H1 (cell line): ENCODE results near the gene GEN1. TPM values are rescaled to one million over a fixed set of nuclear protein-coding genes. Genes with fewer than 3 reads are reported as not detected.

Experiments
- CTCF ChIA-PET: fragments of 300-600 bp; sonication (Branson Sonifier 250); formaldehyde crosslinking; loops from one replicate; lab custom pipeline; 2021; ENCODE audit not compliant: partially characterized antibody; lab: Charles Lee
- POLR2A ChIA-PET: fragments of 300-600 bp; sonication (Branson Sonifier 250); formaldehyde crosslinking; loops from one replicate; lab custom pipeline; 2021; ENCODE audit warnings: inconsistent platforms; ENCODE audit not compliant: partially characterized antibody; lab: Charles Lee
- DNase-seq, 2 experiments: peaks; one replicate each; pipeline versions ENCODE4 v3.0.0 to v3.0.0-alpha.2; 2010 to 2022; ENCODE audit warnings: low spot score in 2 of 2, low read depth in 1 of 2, mixed read lengths in 1 of 2
- FAIRE-seq: peaks from 2 replicates; lab custom pipeline; 2011; peaks lifted over from hg19 to GRCh38; lab: Jason Lieb, UNC
- H2AFZ ChIP-seq: 2 replicates; pipeline ENCODE4 v1.8.1; 2012; ENCODE audit warnings: low read length, inconsistent platforms
- H2AK5ac ChIP-seq: 2 replicates; pipeline ENCODE4 v1.6.1; 2013; ENCODE audit warnings: low read depth, low read length
- H2BK120ac ChIP-seq: replicated peaks from 2 replicates; pipeline ENCODE3; 2013; ENCODE audit warnings: low read depth, low read length, inconsistent platforms
- H2BK12ac ChIP-seq: 2 replicates; pipeline ENCODE4 v1.6.1; 2013; ENCODE audit warnings: low read depth, low read length
- H2BK15ac ChIP-seq: 2 replicates; pipeline ENCODE4 v1.6.1; 2013; ENCODE audit warnings: low read length
- H2BK20ac ChIP-seq: 2 replicates; pipeline ENCODE4 v1.6.1; 2013; ENCODE audit warnings: low read length
- H2BK5ac ChIP-seq: 2 replicates; pipeline ENCODE4 v1.6.1; 2013; ENCODE audit warnings: low read depth, low read length
- H3K14ac ChIP-seq: 2 replicates; pipeline ENCODE4 v1.6.1; 2013; ENCODE audit warnings: inconsistent platforms; ENCODE audit not compliant: insufficient read length
- H3K18ac ChIP-seq: 2 replicates; pipeline ENCODE4 v1.6.1; 2013; ENCODE audit warnings: low read length; ENCODE audit errors: extremely low read depth
- H3K23ac ChIP-seq: 2 replicates; pipeline ENCODE4 v1.6.1; 2013; ENCODE audit warnings: inconsistent platforms; ENCODE audit not compliant: insufficient read length
- H3K23me2 ChIP-seq: 2 replicates; pipeline ENCODE4 v1.6.1; 2013; ENCODE audit warnings: low read depth, low read length
- H3K27ac ChIP-seq: 2 replicates; pipeline ENCODE4 v1.6.1; 2011; ENCODE audit warnings: low read depth, low read length, inconsistent platforms
- H3K27me3 ChIP-seq, 4 experiments: replicated peaks in 1 of 4; 1 replicate in 1 of 4; 2 replicates in 3 of 4; pipeline versions ENCODE4 v1.6.1 to v1.8.1; 2011 to 2013; ENCODE audit warnings: low read length in 3 of 4, mild to moderate bottlenecking in 3 of 4, inconsistent platforms in 2 of 4, mixed read lengths in 2 of 4, moderate library complexity in 1 of 4; ENCODE audit not compliant: control insufficient read depth in 3 of 4, insufficient read depth in 3 of 4; ENCODE audit errors: extremely low read depth in 1 of 4
- H3K36me3 ChIP-seq, 4 experiments: 2 replicates each; pipeline versions ENCODE4 v1.6.1 to v1.8.1; 2011 to 2013; ENCODE audit warnings: mild to moderate bottlenecking in 4 of 4, low read length in 3 of 4, moderate library complexity in 2 of 4, control low read depth in 1 of 4, inconsistent platforms in 1 of 4; ENCODE audit not compliant: insufficient read depth in 4 of 4, control insufficient read depth in 2 of 4
- H3K4ac ChIP-seq: replicated peaks from 2 replicates; pipeline ENCODE3; 2013; ENCODE audit warnings: low read length, low read depth, mixed read lengths, inconsistent platforms; ENCODE audit not compliant: insufficient read length
- H3K4me1 ChIP-seq, 4 experiments: replicated peaks in 1 of 4; 1 replicate in 1 of 4; 2 replicates in 3 of 4; pipeline versions ENCODE4 v1.6.1 to v1.8.1; 2011 to 2013; ENCODE audit warnings: low read length in 3 of 4, inconsistent platforms in 2 of 4, mixed read lengths in 1 of 4; ENCODE audit not compliant: insufficient read depth in 4 of 4, control insufficient read depth in 3 of 4
- H3K4me2 ChIP-seq, 2 experiments: 2 replicates each; pipeline versions ENCODE4 v1.6.1 to v1.8.1; 2011 to 2013; ENCODE audit warnings: low read depth in 2 of 2, low read length in 2 of 2, control low read depth in 1 of 2, inconsistent platforms in 1 of 2, mild to moderate bottlenecking in 1 of 2; ENCODE audit not compliant: insufficient read depth in 1 of 2
- H3K4me3 ChIP-seq, 4 experiments: fragments of 200-600, 300-600 bp in 1 of 4; sonication (generic), shearing (Covaris generic), sonication (Bioruptor Twin) in 1 of 4; 2 replicates each; pipeline versions ENCODE4 v1.5.1 to v1.8.1; 2011 to 2016; ENCODE audit warnings: low read length in 4 of 4, low read depth in 3 of 4, control low read depth in 2 of 4, inconsistent platforms in 2 of 4, mild to moderate bottlenecking in 2 of 4, mixed read lengths in 1 of 4, moderate library complexity in 1 of 4; ENCODE audit not compliant: insufficient read depth in 2 of 4; ENCODE audit errors: extremely low read depth in 1 of 4
- H3K56ac ChIP-seq: replicated peaks from 2 replicates; pipeline ENCODE3; 2013; ENCODE audit warnings: low read depth, mild to moderate bottlenecking, mixed read lengths, low read length, inconsistent platforms; ENCODE audit not compliant: insufficient read length
- H3K79me1 ChIP-seq: 2 replicates; pipeline ENCODE4 v1.6.1; 2013; ENCODE audit warnings: low read depth, low read length, control low read depth
- H3K79me2 ChIP-seq, 2 experiments: 2 replicates each; pipeline versions ENCODE4 v1.6.1 to v1.8.1; 2012 to 2013; ENCODE audit warnings: low read length in 2 of 2, mild to moderate bottlenecking in 2 of 2, inconsistent platforms in 1 of 2; ENCODE audit not compliant: insufficient read depth in 2 of 2, control insufficient read depth in 1 of 2
- H3K9ac ChIP-seq, 4 experiments: replicated peaks in 1 of 4; 1 replicate in 1 of 4; 2 replicates in 3 of 4; pipeline versions ENCODE4 v1.6.1 to v1.8.1; 2011 to 2013; ENCODE audit warnings: low read depth in 3 of 4, low read length in 3 of 4, control low read depth in 2 of 4, mild to moderate bottlenecking in 2 of 4, moderate library complexity in 2 of 4, inconsistent platforms in 1 of 4; ENCODE audit errors: extremely low read depth in 1 of 4
- H3K9me3 ChIP-seq, 2 experiments: 2 replicates each; pipeline versions ENCODE4 v1.6.1 to v1.8.1; 2012 to 2013; ENCODE audit warnings: mild to moderate bottlenecking in 2 of 2, moderate library complexity in 2 of 2, control low read depth in 1 of 2, inconsistent platforms in 1 of 2, low read depth in 1 of 2, low read length in 1 of 2, mixed read lengths in 1 of 2; ENCODE audit not compliant: insufficient read depth in 2 of 2
- H4K20me1 ChIP-seq, 2 experiments: replicated peaks in 1 of 2; 2 replicates each; pipeline versions ENCODE3 to v1.8.1; 2011 to 2013; ENCODE audit warnings: inconsistent platforms in 2 of 2, low read length in 2 of 2, mild to moderate bottlenecking in 1 of 2; ENCODE audit not compliant: insufficient read depth in 2 of 2, control insufficient read depth in 1 of 2
- H4K5ac ChIP-seq: 2 replicates; pipeline ENCODE4 v1.6.1; 2013; ENCODE audit warnings: low read length, low read depth, mixed read lengths, inconsistent platforms; ENCODE audit not compliant: insufficient read length
- H4K8ac ChIP-seq: 2 replicates; pipeline ENCODE4 v1.8.0; 2013; ENCODE audit warnings: mild to moderate bottlenecking, moderate library complexity, low read length, inconsistent platforms; ENCODE audit not compliant: insufficient read depth; ENCODE audit errors: extremely low read depth
- H4K91ac ChIP-seq: replicated peaks from 2 replicates; pipeline ENCODE3; 2013; ENCODE audit warnings: low read length, mixed read lengths, inconsistent platforms; ENCODE audit not compliant: insufficient read length
- BACH1 ChIP-seq: IDR thresholded peaks from 2 replicates; pipeline ENCODE4 v1.6.1; 2012; ENCODE audit warnings: low read length, improper control_type of control experiment
- BRCA1 ChIP-seq: IDR thresholded peaks from 2 replicates; pipeline ENCODE4 v1.6.1; 2012; ENCODE audit warnings: low read depth, low read length, improper control_type of control experiment
- GABPA ChIP-seq: IDR thresholded peaks from 2 replicates; pipeline ENCODE4 v1.6.1; 2011; ENCODE audit warnings: mild to moderate bottlenecking, low read length, moderate library complexity, borderline replicate concordance; ENCODE audit not compliant: insufficient read depth
- SP2 ChIP-seq: IDR thresholded peaks from 2 replicates; pipeline ENCODE4 v1.6.1; 2012; ENCODE audit warnings: mild to moderate bottlenecking, low read length, inconsistent platforms
- WGBS, 2 experiments: shearing (Covaris generic) in 1 of 2; methylation state at CpG; one replicate each; pipeline versions ENCODE4 v1.1.6 to v1.1.7; 2013 to 2015; ENCODE audit warnings: low lambda C conversion rate in 2 of 2, mixed read lengths in 2 of 2, inconsistent platforms in 1 of 2, low coverage in 1 of 2, missing lambda C conversion rate in 1 of 2; ENCODE audit not compliant: insufficient replicate concordance in 2 of 2, insufficient coverage in 1 of 2, insufficient read length in 1 of 2; ENCODE audit errors: extremely low coverage in 1 of 2, missing lambda C conversion rate in 1 of 2; 5-methylcytosine and 5-hydroxymethylcytosine counted together
- polyA plus RNA-seq, 7 experiments: library from polyadenylated mRNA; depleted of rRNA in 3 of 7; stranded (reverse) in 5 of 7; unstranded in 2 of 7; fragments of >200 nt in 5 of 7; fragments of 200-250 nt in 2 of 7; gene quantifications; 1 replicate in 5 of 7; 2 replicates in 1 of 7; 4 replicates in 1 of 7; pipeline versions ENCODE4 v1.2.1 to v1.2.3, GENCODE V29; 2011 to 2013; ENCODE audit warnings: missing spikeins in 2 of 7, mixed read lengths in 2 of 7
- total RNA-seq: library from RNA; stranded (reverse); fragmentation: NEBNext Ultra II Directional; extraction: Animal tissue kit (Norgen Biotek cat#: 25700); gene quantifications from 2 replicates; pipeline ENCODE4 v1.2.1, GENCODE V29; 2021

GEN1 gene
- total and polyA plus RNA-seq, 2 of the 8 experiments (the other 6 are each of a cell fraction or from before 2014, with no cell fraction given), result 6.9 to 19.2 TPM

GRCh38 chr2:17805717-17806363, 51.9 kb downstream of the GEN1 start:
- 77% methylated on average over 8 of the region's 8 CpGs; no CpG with 5 or more reads in 1 of the 2 experiments for WGBS, 2 experiments
- Histone ChIP-seq H3K79me1 (no peaks in the 10 kb centered on the region), H3K23me2 (no peaks in the 10 kb centered on the region), H2AFZ (no peak overlapping the region), H4K5ac (no peak overlapping the region), H3K23ac (no peak overlapping the region), H3K9me3 (no peaks in the 10 kb centered on the region), H3K18ac (no peak overlapping the region), H4K20me1 (no peaks in the 10 kb centered on the region), H3K4ac (no peak overlapping the region), H3K4me3 (no peak overlapping the region), H2BK15ac (0 out of 2 replicates have a peak overlapping the region, but pooled peaks have one; percentile 31), H3K56ac (no peak overlapping the region), H3K79me2 (no peaks in the 10 kb centered on the region), H3K27ac (no peak overlapping the region), H2BK12ac (no peak overlapping the region), H4K91ac (no peak overlapping the region), H3K4me2 (no peak overlapping the region), H4K8ac (no peak overlapping the region), H3K4me1 (peaks cover 0 to 3% (median 0%) of the 10 kb centered on the region in 4 experiments; a peak in 1 of 7 replicates), H3K27me3 (peaks cover 0 to 1% (median 0%) of the 10 kb centered on the region in 4 experiments; a peak in 1 of 7 replicates), H3K36me3 (no peaks in the 10 kb centered on the region), H2AK5ac (no peak overlapping the region), H2BK120ac (no peak overlapping the region), H2BK20ac (no peak overlapping the region), H3K14ac (no peak overlapping the region), H2BK5ac (no peak overlapping the region), H3K9ac (no peak overlapping the region)
- FAIRE-seq (no peak), DNase-seq (no peak)
- POLR2A ChIA-PET, result no interaction called here
- CTCF ChIA-PET, result interaction anchor here (0.6 to 2.8 kb wide), 6 partner anchors 10 to 1203 kb away, joined by 3 to 11 read pairs (median 3); partner anchors contain the start of gene MSGN1
- TF ChIP-seq GABPA (no peak), SP2 (no peak), BACH1 (no peak), BRCA1 (no peak)
